ENCODE data around the gene VIL1.

VIL1 gene

GRCh38 chr2:218418717-218419458 lies at the start of gene VIL1:
VIL1 (plus strand) TSS chr2:218419123; CDS start chr2:218423779, 4,656 bp downstream.
- no peaks in the 10 kb centered on the region for H3K36me3 ChIP-seq (ENCODE audit: control insufficient read depth, insufficient read depth, low read length)
- H3K27me3 ChIP-seq (replicated peaks; ENCODE audit: control insufficient read depth, insufficient read depth, low read length) = no peaks in the 10 kb centered on the region
- no peak for DNase-seq (ENCODE audit: extremely low read depth, insufficient read length)
- TF ChIP-seq, protein P1, sequence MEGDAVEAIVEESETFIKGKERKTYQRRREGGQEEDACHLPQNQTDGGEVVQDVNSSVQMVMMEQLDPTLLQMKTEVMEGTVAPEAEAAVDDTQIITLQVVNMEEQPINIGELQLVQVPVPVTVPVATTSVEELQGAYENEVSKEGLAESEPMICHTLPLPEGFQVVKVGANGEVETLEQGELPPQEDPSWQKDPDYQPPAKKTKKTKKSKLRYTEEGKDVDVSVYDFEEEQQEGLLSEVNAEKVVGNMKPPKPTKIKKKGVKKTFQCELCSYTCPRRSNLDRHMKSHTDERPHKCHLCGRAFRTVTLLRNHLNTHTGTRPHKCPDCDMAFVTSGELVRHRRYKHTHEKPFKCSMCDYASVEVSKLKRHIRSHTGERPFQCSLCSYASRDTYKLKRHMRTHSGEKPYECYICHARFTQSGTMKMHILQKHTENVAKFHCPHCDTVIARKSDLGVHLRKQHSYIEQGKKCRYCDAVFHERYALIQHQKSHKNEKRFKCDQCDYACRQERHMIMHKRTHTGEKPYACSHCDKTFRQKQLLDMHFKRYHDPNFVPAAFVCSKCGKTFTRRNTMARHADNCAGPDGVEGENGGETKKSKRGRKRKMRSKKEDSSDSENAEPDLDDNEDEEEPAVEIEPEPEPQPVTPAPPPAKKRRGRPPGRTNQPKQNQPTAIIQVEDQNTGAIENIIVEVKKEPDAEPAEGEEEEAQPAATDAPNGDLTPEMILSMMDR (IDR thresholded peaks at IDR 0.05; ENCODE audit: insufficient read depth, low read length, poor library complexity, severe bottlenecking) = no peak
- no peak within 1 kb of the TSS for H3K4me3 ChIP-seq (replicated peaks; ENCODE audit: low read depth, low read length)

GRCh38 chr2:218369330-218369729 lies 49.6 kb upstream of the VIL1 start:
- H3K4me3 ChIP-seq (replicated peaks; ENCODE audit: low read depth, low read length) = no peak overlapping the region
- no peaks in the 10 kb centered on the region for H3K27me3 ChIP-seq (replicated peaks; ENCODE audit: control insufficient read depth, insufficient read depth, low read length)
- DNase-seq (ENCODE audit: extremely low read depth, insufficient read length) = no peak
- no peaks in the 10 kb centered on the region for H3K36me3 ChIP-seq (ENCODE audit: control insufficient read depth, insufficient read depth, low read length)
- TF ChIP-seq, protein P1 (IDR thresholded peaks at IDR 0.05; ENCODE audit: insufficient read depth, low read length, poor library complexity, severe bottlenecking) = no peak

DNA sequence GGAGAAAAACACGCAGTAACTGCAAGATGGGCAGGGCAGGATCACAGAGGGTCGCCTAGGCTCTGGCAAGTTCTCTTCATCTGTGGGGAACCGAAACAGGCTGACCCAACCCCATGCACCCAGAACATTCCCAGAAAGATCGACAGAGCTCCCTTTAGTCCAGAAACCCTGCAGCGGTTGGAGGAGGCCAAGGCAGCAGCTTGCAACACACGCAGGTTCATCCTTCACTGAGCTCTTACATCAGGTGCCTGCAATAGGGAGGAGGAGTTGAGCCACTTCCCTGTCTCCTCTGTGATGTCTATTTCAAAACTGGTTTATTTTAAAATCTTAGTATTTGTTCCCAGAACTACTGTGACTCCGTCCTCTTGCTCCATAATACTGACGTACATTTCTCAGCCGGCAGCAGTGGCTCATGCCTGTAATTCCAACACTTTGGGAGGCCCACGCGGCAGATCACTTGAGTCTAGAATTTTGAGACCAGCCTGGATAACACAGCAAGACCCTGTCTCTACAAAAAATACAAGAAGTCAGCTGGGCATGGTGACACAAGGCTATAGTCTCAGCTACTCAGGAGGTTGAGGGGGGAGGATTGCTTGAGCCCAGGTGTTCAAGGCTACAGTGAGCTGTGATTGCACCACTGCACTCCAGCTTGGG lies 48.4 kb upstream of the VIL1 start:
- no peaks in the 10 kb centered on the region for H3K27me3 ChIP-seq (replicated peaks; ENCODE audit: control insufficient read depth, insufficient read depth, low read length)
- H3K36me3 ChIP-seq (ENCODE audit: control insufficient read depth, insufficient read depth, low read length) = no peaks in the 10 kb centered on the region
- DNase-seq (ENCODE audit: extremely low read depth, insufficient read length) = no peak
- TF ChIP-seq, protein P1 (IDR thresholded peaks at IDR 0.05; ENCODE audit: insufficient read depth, low read length, poor library complexity, severe bottlenecking) = no peak
- H3K4me3 ChIP-seq (replicated peaks; ENCODE audit: low read depth, low read length) = no peak overlapping the region

DNA sequence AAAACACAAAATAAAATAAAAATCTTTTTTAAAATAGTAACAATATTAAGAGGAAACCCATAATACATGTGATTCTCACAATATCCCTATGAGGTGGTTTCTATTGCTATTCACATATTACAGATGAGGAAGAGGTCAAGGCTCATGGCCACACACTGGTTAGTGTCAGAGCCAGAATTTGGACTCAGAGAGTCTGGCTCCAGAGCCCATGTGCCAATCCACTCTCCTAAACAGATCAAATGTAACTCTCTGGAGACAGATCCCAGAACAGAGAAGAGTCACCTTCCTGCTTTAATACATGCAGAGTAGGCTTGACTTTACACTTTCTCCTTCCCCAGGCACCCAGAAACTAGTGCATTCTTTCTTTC lies 47.0 kb upstream of the VIL1 start:
- TF ChIP-seq, protein P1 (IDR thresholded peaks at IDR 0.05; ENCODE audit: insufficient read depth, low read length, poor library complexity, severe bottlenecking) = no peak

GRCh38 chr2:218374795-218375194 lies 44.1 kb upstream of the VIL1 start:
- Histone ChIP-seq H3K27me3 (replicated peaks; ENCODE audit: control insufficient read depth, insufficient read depth, low read length) (no peaks in the 10 kb centered on the region), H3K4me3 (replicated peaks; ENCODE audit: low read depth, low read length) (no peak overlapping the region), H3K36me3 (ENCODE audit: control insufficient read depth, insufficient read depth, low read length) (no peaks in the 10 kb centered on the region)
- TF ChIP-seq, protein P1 (IDR thresholded peaks at IDR 0.05; ENCODE audit: insufficient read depth, low read length, poor library complexity, severe bottlenecking) = no peak
- DNase-seq (ENCODE audit: extremely low read depth, insufficient read length) = no peak

More for the DNA sequence above, 47.0 kb upstream of the VIL1 start:
- Histone ChIP-seq H3K36me3 (ENCODE audit: control insufficient read depth, insufficient read depth, low read length) (no peaks in the 10 kb centered on the region), H3K4me3 (replicated peaks; ENCODE audit: low read depth, low read length) (no peak overlapping the region), H3K27me3 (replicated peaks; ENCODE audit: control insufficient read depth, insufficient read depth, low read length) (no peaks in the 10 kb centered on the region)
- DNase-seq (ENCODE audit: extremely low read depth, insufficient read length) = no peak

All from GM06990 (cell line).